ENCODE data around the gene TMEM209. TPM values are rescaled to one million over a fixed set of nuclear protein-coding genes. Genes with fewer than 3 reads are reported as not detected.

TMEM209 gene
- total and polyA plus RNA-seq, 12 donors = 5.9 to 14.7 (median 12.5) TPM

DNA sequence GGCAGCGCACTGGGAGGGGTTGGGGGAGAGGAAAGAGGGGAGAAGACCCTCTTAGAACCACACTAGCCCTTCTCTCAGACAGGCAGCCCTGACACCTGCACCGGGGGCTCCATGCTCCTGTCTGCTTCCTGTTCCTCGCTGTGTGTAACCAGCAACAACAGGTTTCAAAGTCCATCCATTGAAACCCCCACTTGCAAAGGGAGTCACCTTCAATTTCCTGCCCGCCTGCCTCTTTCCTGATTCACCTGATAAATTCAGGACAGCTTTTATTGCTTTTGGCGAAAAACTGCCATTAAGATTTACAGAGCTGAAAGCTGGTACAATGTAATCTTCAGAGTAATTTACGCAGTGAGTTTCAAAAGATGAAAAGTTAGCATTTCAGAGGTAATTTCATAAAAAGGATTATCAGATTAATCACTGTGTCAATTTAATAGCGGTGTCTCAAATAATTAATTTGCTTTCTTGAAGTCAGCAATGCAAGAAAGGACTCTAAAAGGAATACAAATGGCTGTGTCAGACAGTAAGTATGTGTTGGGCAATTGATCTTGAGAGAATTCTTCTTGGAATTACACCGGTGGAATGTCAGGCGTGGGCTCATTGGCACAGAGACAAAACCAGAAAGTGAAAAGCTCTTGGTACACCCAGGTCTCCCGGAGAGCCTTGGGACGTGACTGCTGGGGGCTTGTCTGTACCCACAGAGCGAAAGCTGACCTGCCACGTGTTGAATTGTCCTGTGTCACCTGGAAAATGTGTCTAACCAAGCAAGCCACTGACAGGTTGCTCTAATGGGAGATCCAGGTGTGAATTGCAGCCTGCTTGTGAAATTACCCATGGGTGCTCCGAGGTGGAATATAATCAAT is 60.7 kb downstream of the TMEM209 start:
- DNase-seq = no peak
- no peak for ATAC-seq
- H3K27me3 ChIP-seq = no peaks in the 10 kb centered on the region
- H3K9me3 ChIP-seq = no peaks in the 10 kb centered on the region
- TF ChIP-seq, protein P1, sequence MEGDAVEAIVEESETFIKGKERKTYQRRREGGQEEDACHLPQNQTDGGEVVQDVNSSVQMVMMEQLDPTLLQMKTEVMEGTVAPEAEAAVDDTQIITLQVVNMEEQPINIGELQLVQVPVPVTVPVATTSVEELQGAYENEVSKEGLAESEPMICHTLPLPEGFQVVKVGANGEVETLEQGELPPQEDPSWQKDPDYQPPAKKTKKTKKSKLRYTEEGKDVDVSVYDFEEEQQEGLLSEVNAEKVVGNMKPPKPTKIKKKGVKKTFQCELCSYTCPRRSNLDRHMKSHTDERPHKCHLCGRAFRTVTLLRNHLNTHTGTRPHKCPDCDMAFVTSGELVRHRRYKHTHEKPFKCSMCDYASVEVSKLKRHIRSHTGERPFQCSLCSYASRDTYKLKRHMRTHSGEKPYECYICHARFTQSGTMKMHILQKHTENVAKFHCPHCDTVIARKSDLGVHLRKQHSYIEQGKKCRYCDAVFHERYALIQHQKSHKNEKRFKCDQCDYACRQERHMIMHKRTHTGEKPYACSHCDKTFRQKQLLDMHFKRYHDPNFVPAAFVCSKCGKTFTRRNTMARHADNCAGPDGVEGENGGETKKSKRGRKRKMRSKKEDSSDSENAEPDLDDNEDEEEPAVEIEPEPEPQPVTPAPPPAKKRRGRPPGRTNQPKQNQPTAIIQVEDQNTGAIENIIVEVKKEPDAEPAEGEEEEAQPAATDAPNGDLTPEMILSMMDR (IDR thresholded peaks at IDR 0.05) = no peak
- no peak overlapping the region for H3K27ac ChIP-seq
- H3K36me3 ChIP-seq = peaks cover 0 to 7% (median 0%) of the 10 kb centered on the region in 9 donors
- intact Hi-C loops (cut with DNase I) = no loop called here
- H3K4me1 ChIP-seq = peaks cover 0 to 20% (median 16%) of the 10 kb centered on the region in 9 donors
- no peak overlapping the region for H3K4me3 ChIP-seq
- WGBS, 2 donors = 68% methylated on average over 14 of the region's 14 CpGs

DNA sequence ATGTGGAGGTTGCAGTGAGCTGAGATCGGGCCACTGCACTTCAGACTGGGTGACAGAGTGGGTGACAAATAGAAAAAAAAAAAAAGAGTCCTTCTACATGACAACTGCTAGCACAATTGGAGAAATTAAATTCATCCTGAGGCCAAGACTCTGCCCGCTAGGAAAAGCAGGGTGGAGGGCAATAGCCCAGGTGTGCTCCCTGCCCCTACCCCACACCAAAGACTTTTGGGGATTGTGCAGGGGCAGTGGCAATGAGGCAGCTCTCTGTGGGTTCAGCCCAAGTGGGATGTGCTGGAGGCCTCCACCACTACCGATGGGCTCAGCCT is 61.3 kb downstream of the TMEM209 start:
- no peak for DNase-seq
- ATAC-seq = no peak
- TF ChIP-seq, protein P1 (IDR thresholded peaks at IDR 0.05) = no peak
- Histone ChIP-seq H3K4me1 (peaks cover 0 to 20% (median 16%) of the 10 kb centered on the region in 9 donors), H3K9me3 (no peaks in the 10 kb centered on the region), H3K27me3 (no peaks in the 10 kb centered on the region), H3K27ac (no peak overlapping the region), H3K4me3 (no peak overlapping the region), H3K36me3 (peaks cover 0 to 13% (median 0%) of the 10 kb centered on the region in 9 donors)
- intact Hi-C loops (cut with DNase I) = no loop called here
- 89 to 94% methylated on average over 3 of the region's 3 CpGs for WGBS, 2 donors

DNA sequence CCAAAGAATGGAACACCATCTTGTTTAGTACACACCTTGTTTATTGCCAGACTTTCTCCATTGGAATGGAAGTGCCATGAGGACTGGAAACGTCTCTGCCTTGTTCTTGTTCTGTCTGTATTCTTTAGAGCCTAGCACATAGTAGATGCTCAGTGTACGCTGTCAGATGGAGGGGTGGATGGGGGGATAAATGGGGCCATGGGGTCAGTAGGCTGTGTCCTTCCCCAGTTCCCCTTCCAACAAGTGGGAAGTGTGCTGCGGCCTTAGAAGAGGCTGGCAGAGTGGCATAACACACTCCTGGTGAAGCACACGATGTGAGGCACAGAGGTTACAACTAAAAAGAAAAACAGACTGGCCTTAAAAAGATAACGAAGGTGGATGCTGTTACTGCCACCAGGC is 61.9 kb downstream of the TMEM209 start:
- intact Hi-C loops (cut with DNase I) = no loop called here
- ATAC-seq = no peak
- WGBS, 2 donors = 94 to 98% methylated on average over 5 of the region's 5 CpGs
- H3K36me3 ChIP-seq = peaks cover 0 to 15% (median 0%) of the 10 kb centered on the region in 9 donors
- TF ChIP-seq, protein P1 (IDR thresholded peaks at IDR 0.05) = no peak
- H3K27me3 ChIP-seq = no peaks in the 10 kb centered on the region
- no peak overlapping the region for H3K27ac ChIP-seq
- H3K9me3 ChIP-seq = no peaks in the 10 kb centered on the region
- H3K4me1 ChIP-seq = peaks cover 0 to 20% (median 16%) of the 10 kb centered on the region in 9 donors
- H3K4me3 ChIP-seq = no peak overlapping the region
- no peak for DNase-seq

DNA sequence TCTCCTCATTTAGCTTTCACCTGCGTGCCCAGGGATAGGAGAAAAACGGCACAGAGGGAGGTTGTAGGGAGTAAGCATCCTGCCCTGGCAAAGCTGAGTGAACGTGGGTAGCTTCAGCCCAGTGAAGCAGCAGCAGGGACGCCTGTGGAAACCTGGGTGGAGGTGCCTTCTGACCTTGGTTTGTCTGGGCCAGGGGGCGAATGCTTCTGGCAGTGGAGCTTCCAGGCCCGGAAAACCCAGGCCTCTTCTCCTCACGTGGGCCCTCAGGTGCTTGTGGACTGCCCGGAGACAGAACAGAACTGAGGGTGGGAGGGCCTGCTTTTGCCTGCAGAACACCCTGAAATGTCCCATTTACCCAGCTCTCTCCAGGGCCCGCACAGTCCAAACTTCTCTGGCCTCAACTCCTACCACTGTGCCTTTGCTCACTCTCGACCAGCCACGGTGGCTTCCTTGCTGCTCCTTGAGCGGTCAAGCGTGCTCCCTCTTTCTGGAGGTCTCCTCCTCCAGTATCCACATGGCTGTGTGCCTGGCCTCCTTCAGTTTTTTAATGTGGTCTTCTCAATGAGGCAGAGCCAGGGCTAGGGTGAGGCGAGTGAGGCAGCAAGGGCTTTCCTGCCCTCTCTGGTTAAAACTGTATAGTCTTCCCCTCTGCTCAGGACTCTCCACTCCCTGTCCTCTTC is 62.4 kb downstream of the TMEM209 start:
- H3K4me1 ChIP-seq = peaks cover 0 to 20% (median 16%) of the 10 kb centered on the region in 9 donors
- DNase-seq (no peak), ATAC-seq (no peak)
- H3K9me3 ChIP-seq = no peaks in the 10 kb centered on the region
- no peaks in the 10 kb centered on the region for H3K27me3 ChIP-seq
- no peak overlapping the region for H3K27ac ChIP-seq
- WGBS, 2 donors = 95 to 96% methylated on average over 14 of the region's 14 CpGs
- no peak overlapping the region for H3K4me3 ChIP-seq
- H3K36me3 ChIP-seq = peaks cover 0 to 18% (median 0%) of the 10 kb centered on the region in 9 donors
- intact Hi-C loops (cut with DNase I) = no loop called here
- TF ChIP-seq, protein P1 (IDR thresholded peaks at IDR 0.05) = no peak
